ENCODE measurements around the gene VAMP8. TPM values are rescaled to one million over a fixed set of nuclear protein-coding genes. Genes with fewer than 3 reads are reported as not detected.
A peak's percentile ranks its signal among the peaks of the same experiment; 100 is the strongest.
"Not testable (repeated sequence)": the region's sequence is repeated elsewhere in the genome, so short reads cannot be mapped to it uniquely, and the experiment has no call there.

The VAMP8 gene
- total RNA-seq, 1 experiment from 2014 or later = not detected

- peaks cover 43% of the 10 kb centered on the region for H3K4me1 ChIP-seq (replicated peaks)
- H3K4me3 ChIP-seq = no peak overlapping the region
- peak overlapping the region; percentile 74 for H3K27ac ChIP-seq
- no peaks in the 10 kb centered on the region; the same call in 1 of the 2 replicates for H3K36me3 ChIP-seq
- no peaks in the 10 kb centered on the region for H3K9me3 ChIP-seq (replicated peaks)
- DNase-seq (ENCODE audit: low read depth in 1 of 2, low spot score in 2 of 2) = no peak
- H3K27me3 ChIP-seq (replicated peaks) = no peaks in the 10 kb centered on the region
Observed at GRCh38 chr2:85590950-85591349, 13.6 kb downstream of the VAMP8 start.

- peaks cover 42% of the 10 kb centered on the region for H3K4me1 ChIP-seq (replicated peaks)
- H3K9me3 ChIP-seq (replicated peaks) = no peaks in the 10 kb centered on the region
- H3K27ac ChIP-seq = peak overlapping the region; percentile 74; the same call in 1 of the 2 replicates
- no peak for DNase-seq (ENCODE audit: low read depth in 1 of 2, low spot score in 2 of 2)
- no peaks in the 10 kb centered on the region for H3K27me3 ChIP-seq (replicated peaks)
- H3K4me3 ChIP-seq = no peak overlapping the region
- peaks cover 2% of the 10 kb centered on the region for H3K36me3 ChIP-seq
Observed at GRCh38 chr2:85591563-85591962, 14.2 kb downstream of the VAMP8 start.

GRCh38 chr2:85592299-85592698, 14.9 kb downstream of the VAMP8 start:
- not testable (repeated sequence) for H3K27me3 ChIP-seq (replicated peaks); H3K27ac ChIP-seq; H3K4me3 ChIP-seq; H3K9me3 ChIP-seq (replicated peaks); H3K36me3 ChIP-seq; DNase-seq (ENCODE audit: low read depth in 1 of 2, low spot score in 2 of 2)
- H3K4me1 ChIP-seq (replicated peaks) = peaks cover 43% of the 10 kb centered on the region

- H3K36me3 ChIP-seq = peaks cover 17% of the 10 kb centered on the region
- peaks cover 43% of the 10 kb centered on the region for H3K4me1 ChIP-seq (replicated peaks)
- DNase-seq (ENCODE audit: low read depth in 1 of 2, low spot score in 2 of 2) = no peak
- no peaks in the 10 kb centered on the region for H3K9me3 ChIP-seq (replicated peaks)
- H3K27me3 ChIP-seq (replicated peaks) = no peaks in the 10 kb centered on the region
- H3K27ac ChIP-seq = no peak overlapping the region
- H3K4me3 ChIP-seq = no peak overlapping the region
Observed at GRCh38 chr2:85593023-85593422, 15.6 kb downstream of the VAMP8 start.

- Histone ChIP-seq H3K4me1 (replicated peaks) (peaks cover 31% of the 10 kb centered on the region), H3K4me3 (peak overlapping the region; percentile 55), H3K36me3 (peaks cover 29% of the 10 kb centered on the region), H3K9me3 (replicated peaks) (no peaks in the 10 kb centered on the region), H3K27me3 (replicated peaks) (no peaks in the 10 kb centered on the region), H3K27ac (peak overlapping the region; percentile 72)
- no peak for DNase-seq (ENCODE audit: low read depth in 1 of 2, low spot score in 2 of 2)
Observed at GRCh38 chr2:85594715-85595300, 17.4 kb downstream of the VAMP8 start.

GRCh38 chr2:85595301-85596025, 18.1 kb downstream of the VAMP8 start, which contains the start of gene RNF181:
TSS of gene RNF181 (plus strand) at chr2:85595745. CDS start at chr2:85595764, 19 bp downstream.
- no peaks in the 10 kb centered on the region for H3K27me3 ChIP-seq (replicated peaks)
- H3K4me3 ChIP-seq = peak within 1 kb of the TSS; percentile 55
- peak; percentile 93 to 97 for DNase-seq (ENCODE audit: low read depth in 1 of 2, low spot score in 2 of 2)
- H3K27ac ChIP-seq = peak within 1 kb of the TSS; percentile 72
- H3K36me3 ChIP-seq = peaks cover 29% of the 10 kb centered on the region
- H3K4me1 ChIP-seq (replicated peaks) = peaks cover 26% of the 10 kb centered on the region
- no peaks in the 10 kb centered on the region for H3K9me3 ChIP-seq (replicated peaks)

GRCh38 chr2:85596026-85596333, 18.6 kb downstream of the VAMP8 start:
- H3K4me3 ChIP-seq = peak overlapping the region; percentile 55
- H3K27ac ChIP-seq = peak overlapping the region; percentile 51
- no peak for DNase-seq (ENCODE audit: low read depth in 1 of 2, low spot score in 2 of 2)
- no peaks in the 10 kb centered on the region for H3K9me3 ChIP-seq (replicated peaks)
- peaks cover 21% of the 10 kb centered on the region for H3K4me1 ChIP-seq (replicated peaks)
- no peaks in the 10 kb centered on the region for H3K27me3 ChIP-seq (replicated peaks)
- H3K36me3 ChIP-seq = peaks cover 29% of the 10 kb centered on the region

- Histone ChIP-seq H3K27me3 (replicated peaks) (no peaks in the 10 kb centered on the region), H3K4me1 (replicated peaks) (peaks cover 15% of the 10 kb centered on the region), H3K36me3 (peaks cover 29% of the 10 kb centered on the region), H3K27ac (no peak overlapping the region; the same call in 1 of the 2 replicates), H3K9me3 (replicated peaks) (no peaks in the 10 kb centered on the region), H3K4me3 (peak overlapping the region; percentile 55)
- no peak for DNase-seq (ENCODE audit: low read depth in 1 of 2, low spot score in 2 of 2)
Observed at GRCh38 chr2:85596486-85597143, 19.2 kb downstream of the VAMP8 start.

GRCh38 chr2:85597241-85597640, 19.9 kb downstream of the VAMP8 start:
- Histone ChIP-seq H3K9me3 (replicated peaks) (no peaks in the 10 kb centered on the region), H3K36me3 (peaks cover 29% of the 10 kb centered on the region), H3K4me3 (no peak overlapping the region), H3K27me3 (replicated peaks) (no peaks in the 10 kb centered on the region), H3K4me1 (replicated peaks) (peaks cover 19% of the 10 kb centered on the region), H3K27ac (no peak overlapping the region)
- DNase-seq (ENCODE audit: low read depth in 1 of 2, low spot score in 2 of 2) = no peak

GRCh38 chr2:85598594-85599340, 21.4 kb downstream of the VAMP8 start:
- H3K27me3 ChIP-seq (replicated peaks) = no peaks in the 10 kb centered on the region
- peaks cover 29% of the 10 kb centered on the region for H3K36me3 ChIP-seq
- H3K4me1 ChIP-seq (replicated peaks) = peaks cover 23% of the 10 kb centered on the region
- H3K4me3 ChIP-seq = no peak overlapping the region
- DNase-seq (ENCODE audit: low read depth in 1 of 2, low spot score in 2 of 2) = no peak
- no peaks in the 10 kb centered on the region for H3K9me3 ChIP-seq (replicated peaks)
- H3K27ac ChIP-seq = no peak overlapping the region

GRCh38 chr2:85599468-85600234, 22.3 kb downstream of the VAMP8 start:
- no peak overlapping the region for H3K27ac ChIP-seq
- H3K4me3 ChIP-seq = no peak overlapping the region
- H3K9me3 ChIP-seq (replicated peaks) = no peaks in the 10 kb centered on the region
- no peak for DNase-seq (ENCODE audit: low read depth in 1 of 2, low spot score in 2 of 2)
- H3K4me1 ChIP-seq (replicated peaks) = peaks cover 26% of the 10 kb centered on the region
- H3K36me3 ChIP-seq = peaks cover 29% of the 10 kb centered on the region
- H3K27me3 ChIP-seq (replicated peaks) = no peaks in the 10 kb centered on the region

- DNase-seq (ENCODE audit: low read depth in 1 of 2, low spot score in 2 of 2) = no peak
- Histone ChIP-seq H3K27ac (no peak overlapping the region), H3K36me3 (peaks cover 29% of the 10 kb centered on the region), H3K27me3 (replicated peaks) (no peaks in the 10 kb centered on the region), H3K4me1 (replicated peaks) (peaks cover 30% of the 10 kb centered on the region), H3K9me3 (replicated peaks) (no peaks in the 10 kb centered on the region), H3K4me3 (no peak overlapping the region)
Observed at GRCh38 chr2:85600235-85600575, 22.8 kb downstream of the VAMP8 start.

All from SJSA1 (cell line).